GM21737 (cell line): Measurements from ENCODE around the gene CCNG1.
"Not testable (repeated sequence)": the region's sequence is repeated elsewhere in the genome, so short reads cannot be mapped to it uniquely, and the experiment has no call there.

Experiments
- ATAC-seq: cut with Tn5 transposase; IDR thresholded peaks from one replicate; pipeline ENCODE4 v1.9.1; 2021; ENCODE audit warnings: mild to moderate bottlenecking, moderate library complexity; ENCODE audit not compliant: unreplicated experiment

Gene CCNG1, protein sequence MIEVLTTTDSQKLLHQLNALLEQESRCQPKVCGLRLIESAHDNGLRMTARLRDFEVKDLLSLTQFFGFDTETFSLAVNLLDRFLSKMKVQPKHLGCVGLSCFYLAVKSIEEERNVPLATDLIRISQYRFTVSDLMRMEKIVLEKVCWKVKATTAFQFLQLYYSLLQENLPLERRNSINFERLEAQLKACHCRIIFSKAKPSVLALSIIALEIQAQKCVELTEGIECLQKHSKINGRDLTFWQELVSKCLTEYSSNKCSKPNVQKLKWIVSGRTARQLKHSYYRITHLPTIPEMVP

DNA sequence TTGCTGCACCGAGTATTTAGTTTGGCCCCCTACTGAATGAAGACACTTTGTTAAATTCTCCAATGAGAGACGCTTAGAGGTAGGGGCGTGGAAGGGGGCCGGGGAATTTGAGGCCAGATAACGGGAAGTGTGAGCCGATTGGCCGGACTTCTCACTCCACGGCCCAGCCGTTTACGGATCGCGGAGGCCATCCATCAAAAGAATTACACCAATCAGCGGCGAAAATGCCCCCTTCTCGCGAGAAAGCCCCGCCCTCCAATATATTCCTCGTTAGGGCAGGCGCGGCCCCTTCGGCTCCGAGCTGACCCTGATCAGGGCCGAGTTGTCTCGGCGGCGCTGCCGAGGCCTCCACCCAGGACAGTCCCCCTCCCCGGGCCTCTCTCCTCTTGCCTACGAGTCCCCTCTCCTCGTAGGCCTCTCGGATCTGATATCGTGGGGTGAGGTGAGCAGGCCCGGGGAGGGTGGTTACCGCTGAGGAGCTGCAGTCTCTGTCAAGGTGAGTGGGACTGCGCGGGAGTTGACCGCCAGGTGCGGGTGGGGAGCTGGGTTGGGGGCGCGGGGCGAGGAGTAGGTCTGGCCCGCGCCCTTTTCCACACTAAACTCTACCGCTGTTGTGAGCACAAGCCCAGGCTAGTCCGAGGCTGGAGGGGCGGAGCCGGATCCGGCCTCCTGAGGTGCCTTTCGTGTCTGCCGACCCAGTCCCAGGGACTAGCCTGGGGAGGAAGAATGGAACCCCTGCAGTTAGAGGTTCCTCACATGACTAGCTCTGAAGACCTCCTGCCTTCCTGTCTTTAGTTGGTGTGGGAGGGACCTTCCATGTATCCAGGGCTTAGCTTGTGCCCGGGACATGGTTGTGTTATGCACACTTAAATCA, at the start of gene CCNG1:
Gene CCNG1 (plus strand): TSS at position 287 of the 874 bp plus-strand sequence. CDS start 1,662 bp downstream, outside the sequence.
- ATAC-seq = peak; percentile 96

DNA sequence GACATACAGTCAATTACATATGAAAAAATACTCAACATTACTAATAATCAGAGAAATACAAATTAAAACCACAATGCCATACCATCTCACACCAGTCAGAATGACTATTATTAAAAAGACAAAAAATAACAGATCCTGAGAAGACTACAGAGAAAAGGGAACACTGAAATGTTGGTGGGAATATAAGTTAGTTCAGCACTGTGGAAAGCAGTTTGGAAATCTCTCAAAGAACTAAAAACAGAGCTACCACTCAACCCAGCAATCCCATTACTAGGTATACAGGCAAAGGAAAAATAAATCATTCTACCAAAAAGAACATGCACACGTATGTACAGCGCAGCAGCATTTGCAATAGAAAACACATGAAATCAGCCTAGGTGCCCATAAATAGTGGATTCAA, 41.6 kb upstream of the CCNG1 start:
- no peak for ATAC-seq

DNA sequence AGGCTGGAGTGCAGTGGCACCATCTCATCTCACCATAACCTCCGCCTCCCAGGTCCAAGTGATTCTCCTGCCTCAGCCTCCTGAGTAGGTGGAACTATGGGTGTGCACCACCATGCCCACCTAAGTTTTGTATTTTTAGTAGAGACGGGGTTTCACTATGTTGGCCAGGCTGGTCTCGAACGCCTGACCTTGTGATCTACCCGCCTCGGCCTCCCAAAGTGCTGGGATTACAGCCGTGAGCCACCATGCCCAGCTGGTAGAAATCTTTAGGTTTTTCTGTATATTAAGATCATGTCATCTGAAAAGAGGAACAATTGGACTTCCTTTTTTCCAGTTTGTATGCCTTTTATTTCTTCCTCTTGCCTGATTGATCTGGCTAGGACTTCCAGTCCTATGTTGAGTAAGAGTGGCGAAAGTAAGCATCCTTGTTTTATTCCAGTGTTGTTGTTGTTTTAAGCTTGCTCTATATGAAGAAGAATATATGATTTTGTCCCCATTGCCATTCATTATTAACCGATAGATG, 40.5 kb upstream of the CCNG1 start:
- not testable (repeated sequence) for ATAC-seq

DNA sequence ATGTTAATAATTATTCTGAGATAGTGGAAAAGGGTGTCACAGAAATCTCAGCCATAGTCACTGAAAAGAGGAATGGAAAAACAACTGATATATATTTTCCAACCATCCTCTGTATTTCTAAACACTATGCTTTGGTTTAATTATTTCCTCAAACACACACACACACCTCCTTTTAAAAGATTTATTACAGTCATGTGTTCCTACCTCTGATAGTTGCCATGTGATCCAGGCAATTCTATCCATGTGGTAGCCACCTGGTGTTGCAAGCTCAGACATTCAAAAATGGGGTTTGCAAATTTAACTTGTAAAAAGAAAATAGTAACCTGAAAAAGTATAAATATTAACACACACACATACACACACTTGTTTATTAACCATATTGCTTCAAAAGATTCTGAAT, 40.0 kb upstream of the CCNG1 start:
- ATAC-seq = no peak

DNA sequence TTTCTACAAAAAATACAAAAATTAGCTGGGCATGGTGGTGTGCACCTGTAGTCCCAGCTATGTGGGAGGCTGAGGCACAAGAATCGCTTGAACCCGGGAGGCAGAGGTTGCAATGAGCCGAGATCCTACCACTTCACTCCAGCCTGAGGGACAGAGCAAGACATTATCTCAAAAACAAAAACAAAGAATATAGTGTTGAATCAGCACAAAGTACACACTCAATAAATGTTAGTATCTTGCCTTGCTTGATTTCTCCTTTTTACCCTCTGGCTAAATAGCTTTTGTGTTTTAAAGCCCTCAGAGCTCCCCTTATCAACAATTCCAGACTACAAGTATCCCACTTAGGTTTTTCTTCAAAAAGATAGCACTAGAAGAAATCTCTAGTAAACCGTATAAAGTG, 37.5 kb upstream of the CCNG1 start:
- no peak for ATAC-seq

DNA sequence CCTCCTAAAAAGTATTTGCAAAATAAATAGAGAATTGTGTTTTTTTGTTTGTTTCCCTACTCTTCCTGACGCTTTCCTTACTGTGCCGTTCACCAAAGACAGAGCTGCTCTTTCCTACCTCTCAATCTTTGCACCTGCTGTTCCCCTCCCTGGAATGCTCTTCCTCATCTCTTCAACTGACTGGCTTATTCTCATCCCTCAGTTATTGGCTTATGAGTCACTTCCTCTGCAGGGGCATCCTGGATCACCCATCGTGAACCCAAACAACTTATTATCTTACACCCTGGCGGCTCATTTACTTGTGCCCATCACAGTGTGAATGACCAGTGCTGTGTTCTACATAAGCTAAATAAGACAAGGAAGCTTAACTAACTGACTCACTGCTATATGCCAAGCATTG, 36.1 kb upstream of the CCNG1 start:
- no peak for ATAC-seq

DNA sequence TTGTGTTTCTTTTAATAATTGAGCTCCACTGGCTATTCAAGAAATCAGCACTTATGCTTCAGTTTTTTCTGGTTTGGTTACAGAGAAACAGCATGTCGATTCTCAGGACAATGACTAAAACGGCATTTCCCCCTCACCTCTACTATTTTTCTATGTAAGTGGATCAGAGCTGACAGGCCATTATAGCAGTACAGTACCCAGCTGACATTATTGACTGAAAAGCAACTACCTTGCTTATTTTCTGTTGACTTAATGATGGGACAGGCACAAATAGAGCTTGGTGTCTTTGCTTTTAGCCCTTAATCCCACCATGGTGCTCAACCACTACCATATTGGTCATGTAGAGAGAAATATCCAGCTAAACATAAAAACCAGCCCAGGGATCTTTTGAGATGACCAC, 35.4 kb upstream of the CCNG1 start:
- no peak for ATAC-seq

DNA sequence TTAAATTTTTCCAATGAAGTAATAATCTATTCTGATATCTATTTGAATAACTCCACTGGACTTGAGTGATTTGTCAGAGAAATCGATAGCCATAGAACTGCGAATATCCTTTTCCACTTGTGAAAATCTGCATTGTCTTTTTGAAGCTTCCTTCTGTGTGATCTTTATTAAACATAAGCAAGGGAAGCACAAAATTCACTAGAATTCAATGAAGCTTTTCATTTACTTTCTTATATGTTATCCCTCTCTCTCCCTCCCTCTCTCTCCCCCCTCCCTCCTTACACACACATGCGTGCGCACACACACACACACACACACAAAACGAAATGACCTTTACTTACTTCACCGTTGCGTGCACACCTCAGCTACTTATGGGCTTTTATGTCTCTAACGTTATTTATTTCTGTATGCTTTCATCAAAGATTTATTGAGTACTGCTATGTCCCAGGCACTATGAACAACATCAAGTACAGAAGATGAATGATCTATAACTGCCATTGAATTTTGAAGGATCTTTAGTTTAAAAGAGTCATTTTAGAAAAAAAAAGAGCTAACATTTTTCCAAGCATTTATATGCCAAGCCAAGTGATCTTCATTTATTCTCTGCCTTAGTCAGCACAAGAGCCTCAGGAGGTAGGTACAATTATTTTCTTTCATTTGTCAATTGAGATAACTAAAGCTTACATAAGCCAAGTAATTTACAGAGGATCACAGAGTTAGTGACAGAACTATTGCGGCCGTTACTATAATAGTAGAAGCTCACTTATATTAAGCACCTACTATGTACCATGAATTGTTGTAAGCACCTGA, 32.8 kb upstream of the CCNG1 start:
- no peak for ATAC-seq

DNA sequence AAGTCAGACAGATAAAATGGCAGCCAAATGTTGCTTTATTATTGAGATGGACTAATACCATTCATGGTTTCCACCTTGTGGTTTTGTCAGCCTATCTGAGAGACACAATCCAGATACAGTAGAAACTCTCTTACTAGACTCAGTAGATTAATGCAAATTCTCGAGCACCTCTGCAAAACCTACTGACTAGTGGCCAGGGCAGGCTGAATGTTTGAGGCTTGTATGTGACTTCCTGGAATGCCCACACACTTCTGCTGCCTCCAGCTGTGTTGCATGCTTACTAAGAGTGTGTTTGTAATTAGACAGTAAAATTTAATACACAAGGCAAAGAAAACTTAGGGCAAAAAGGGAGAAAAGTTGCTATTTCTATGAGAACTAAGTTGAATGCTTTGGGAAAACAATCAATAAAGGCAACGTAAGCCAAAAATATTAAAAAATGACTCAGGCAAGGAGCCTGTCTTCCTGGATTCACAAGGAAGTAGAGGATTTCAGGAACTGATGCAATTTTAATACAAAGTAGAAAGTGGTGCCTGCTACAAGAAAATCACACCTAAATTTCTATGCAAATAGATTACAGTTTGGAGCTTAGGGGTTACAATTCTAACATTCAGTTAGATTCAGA, 30.2 kb upstream of the CCNG1 start:
- peak; percentile 76 for ATAC-seq

DNA sequence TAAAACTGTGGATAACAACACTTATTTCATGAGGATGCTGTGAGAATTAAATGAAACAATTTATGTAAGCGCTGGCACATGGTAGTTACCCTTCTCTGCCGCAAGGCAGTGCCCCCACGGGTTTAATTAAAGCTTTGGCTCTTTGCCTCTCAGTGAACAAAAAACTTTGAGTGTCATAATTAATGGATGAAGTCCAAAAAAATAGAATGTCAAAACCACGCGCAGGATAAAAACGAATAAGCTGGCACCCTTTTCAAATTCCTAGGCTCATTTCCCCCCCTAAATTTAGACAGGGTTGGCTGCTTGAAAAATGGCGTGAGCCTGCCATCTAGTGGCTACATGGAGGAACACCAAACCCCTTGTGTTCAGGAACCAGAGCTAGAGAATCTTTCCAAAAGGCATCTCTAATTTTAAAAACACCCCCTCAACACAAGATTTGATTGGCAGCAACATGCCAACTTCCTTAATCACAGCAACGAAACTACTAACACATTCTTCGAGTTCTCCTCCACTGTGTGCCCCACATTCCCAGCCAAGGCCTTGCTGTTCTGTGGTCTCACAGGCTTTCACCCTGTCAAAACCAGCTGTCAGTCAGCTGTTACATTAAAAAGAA, 29.0 kb upstream of the CCNG1 start:
- ATAC-seq = peak; percentile 78

DNA sequence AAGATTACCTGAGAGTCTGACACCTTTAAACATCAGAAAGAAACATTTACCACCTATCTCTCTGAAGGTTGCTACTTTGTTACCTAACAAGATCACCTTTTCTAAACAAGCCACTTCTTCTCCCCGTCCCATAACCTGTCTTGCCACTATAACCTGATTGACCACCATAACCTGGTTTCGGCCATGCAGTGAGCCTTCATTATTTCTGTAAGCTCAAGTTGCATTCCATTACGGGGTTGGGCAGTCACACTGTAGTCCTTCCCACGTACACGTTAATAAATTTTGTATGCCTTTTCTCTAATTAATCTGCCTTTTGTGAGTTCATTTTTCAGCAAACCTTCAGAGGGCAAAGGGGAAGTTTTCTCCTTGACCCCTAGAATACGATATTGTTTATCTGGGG, 28.0 kb upstream of the CCNG1 start:
- ATAC-seq = no peak

DNA sequence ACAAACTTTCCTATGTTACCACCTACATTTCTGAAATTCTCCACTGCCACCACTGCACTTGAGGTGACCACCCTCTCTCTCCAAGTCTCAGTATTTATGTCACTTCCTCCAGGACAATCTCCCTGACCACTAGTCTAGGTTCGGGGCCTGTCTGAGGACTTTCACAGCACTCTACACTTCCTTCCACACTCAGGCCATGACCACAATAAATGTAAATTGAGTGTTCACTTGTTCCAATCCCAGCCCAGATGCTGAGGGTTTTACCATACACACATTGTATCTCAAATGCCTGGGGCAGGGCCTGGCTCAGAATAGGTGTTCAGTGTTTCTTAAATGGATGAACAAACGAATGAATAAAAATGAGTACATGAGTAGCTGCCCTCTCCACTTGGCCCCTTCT, 26.9 kb upstream of the CCNG1 start:
- ATAC-seq = no peak

DNA sequence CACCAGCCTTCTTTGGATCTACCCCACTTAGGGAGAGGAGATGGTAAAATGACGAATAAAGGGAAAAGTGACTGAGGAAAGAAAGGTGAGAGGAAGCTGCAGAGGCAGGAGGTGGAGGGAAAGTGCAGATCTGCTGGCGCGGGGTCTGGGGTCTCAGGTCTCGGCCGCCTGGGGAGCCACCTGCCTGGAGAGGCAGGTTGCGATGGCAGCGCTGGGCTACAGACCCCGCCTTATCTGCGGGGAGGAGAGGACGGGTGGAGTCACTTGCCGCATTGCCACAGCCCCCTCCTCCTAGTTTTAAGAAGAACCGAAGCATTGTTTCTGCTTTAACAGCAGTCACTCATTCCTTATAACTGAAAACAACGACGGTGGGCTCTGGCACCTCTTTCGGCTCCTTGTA, 21.7 kb upstream of the CCNG1 start:
- ATAC-seq = not testable (repeated sequence)

DNA sequence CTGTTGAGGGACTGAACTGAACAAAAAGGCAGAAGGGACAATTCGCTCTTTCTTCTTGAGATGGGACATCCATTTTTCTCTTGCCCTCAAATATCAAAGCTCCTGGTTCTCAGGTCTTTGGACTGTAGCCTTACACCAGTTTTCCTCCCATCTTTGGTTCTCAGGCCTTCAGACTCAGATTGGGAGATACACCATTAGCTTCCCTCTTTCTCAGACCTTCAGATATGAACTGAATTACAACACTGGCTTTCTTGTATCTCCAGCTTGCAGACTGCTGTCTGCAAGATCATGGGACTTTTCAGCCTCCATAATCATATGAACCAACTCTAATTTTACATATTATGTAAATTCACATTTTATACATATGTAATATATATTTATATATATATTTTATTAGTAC, 12.6 kb upstream of the CCNG1 start:
- ATAC-seq = no peak

DNA sequence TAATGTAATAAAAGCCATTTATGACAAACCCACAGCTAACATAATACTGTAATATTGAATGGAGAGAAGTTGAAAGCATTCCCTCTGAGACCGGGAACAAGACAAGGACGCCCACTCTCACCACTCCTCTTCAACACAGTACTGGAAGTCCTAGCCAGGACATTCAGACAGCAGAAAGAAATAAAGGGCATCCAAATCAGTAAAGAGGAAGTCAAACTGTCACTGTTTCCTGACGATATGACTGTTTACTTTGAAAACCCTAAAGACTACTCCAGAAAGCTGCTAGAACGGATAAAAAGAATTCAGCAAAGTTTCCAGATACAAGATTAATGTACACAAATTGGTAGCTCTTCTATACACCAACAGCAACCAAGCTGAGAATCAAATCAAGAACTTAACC, 11.3 kb upstream of the CCNG1 start:
- ATAC-seq = not testable (repeated sequence)

DNA sequence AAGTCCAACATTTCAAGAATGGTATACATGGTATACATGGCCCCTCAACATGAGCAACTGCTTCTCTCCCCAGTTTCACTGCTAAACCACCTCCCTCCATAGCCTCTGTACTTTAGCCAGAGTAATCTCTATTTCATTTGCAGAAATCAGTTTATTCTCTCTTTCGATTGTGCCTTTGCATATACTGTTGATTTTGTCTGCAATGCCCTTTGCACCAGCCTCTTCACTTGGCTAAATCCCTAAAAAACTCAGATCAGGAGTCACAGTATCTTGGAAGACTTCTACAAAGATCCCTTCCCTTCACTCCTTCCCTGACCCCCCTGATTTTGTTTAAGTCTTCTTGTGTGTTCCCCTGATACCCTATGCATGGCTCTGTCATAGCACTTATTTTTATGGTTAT, 4.9 kb upstream of the CCNG1 start:
- no peak for ATAC-seq

DNA sequence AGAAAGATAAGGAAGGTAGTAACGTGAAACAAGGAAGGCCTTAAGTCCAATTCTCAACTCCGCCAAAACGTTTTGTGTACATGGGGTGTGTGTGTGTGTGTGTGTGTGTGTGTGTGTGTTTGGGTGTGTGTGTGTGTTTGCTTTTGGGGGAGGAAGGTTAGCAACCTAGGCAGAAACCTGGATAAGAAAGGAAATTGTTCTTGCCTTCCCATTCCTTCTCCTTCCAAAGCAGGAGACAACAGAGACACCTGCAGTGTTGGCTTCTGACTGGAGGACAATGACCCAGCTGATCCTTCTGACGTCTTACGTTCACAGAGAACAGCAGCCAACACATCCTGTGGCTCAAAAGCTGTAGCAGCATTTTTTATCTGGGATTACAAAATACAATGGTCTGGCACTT, 4.1 kb upstream of the CCNG1 start:
- ATAC-seq = no peak

DNA sequence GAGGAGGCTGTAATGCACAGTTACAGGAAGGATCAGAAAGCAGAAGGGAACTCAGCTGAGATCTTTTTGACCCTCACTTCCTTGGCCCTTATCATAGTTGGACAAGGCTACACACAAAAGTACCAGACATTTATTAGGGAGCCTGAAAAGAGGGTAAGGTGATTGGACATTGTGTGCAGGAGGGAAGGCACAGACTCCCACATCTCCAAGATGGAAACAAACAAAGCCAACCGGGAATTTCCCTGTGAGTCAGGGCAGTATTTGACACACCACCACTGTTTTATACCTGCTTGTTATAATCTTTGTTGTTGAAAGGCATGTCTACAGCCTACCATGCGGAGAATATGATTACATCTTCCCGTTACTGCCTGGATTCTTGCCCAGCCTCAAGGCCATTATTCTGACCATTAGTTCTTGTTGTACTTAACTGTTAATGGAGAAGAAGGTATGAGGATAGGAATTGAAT, 3.0 kb upstream of the CCNG1 start:
- no peak for ATAC-seq

DNA sequence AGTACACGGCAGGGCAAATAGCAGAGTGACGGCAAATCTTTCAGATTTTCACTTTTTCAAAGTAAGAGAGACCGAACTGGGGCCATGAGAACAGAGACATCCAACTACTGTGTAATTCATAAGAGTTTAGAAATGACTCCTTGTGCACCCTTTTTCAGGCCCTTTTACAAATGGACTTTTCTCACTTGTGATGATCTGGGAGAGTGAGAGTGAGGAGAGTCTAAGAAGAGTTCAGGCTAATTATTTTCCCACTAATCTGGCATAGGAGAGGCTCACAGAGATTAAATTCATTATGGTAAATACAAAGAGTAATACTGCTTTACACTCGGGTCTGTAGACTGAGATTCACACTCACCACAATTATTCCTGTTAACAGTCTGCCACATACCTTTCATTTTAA, 880 bp upstream of the CCNG1 start:
- no peak for ATAC-seq

DNA sequence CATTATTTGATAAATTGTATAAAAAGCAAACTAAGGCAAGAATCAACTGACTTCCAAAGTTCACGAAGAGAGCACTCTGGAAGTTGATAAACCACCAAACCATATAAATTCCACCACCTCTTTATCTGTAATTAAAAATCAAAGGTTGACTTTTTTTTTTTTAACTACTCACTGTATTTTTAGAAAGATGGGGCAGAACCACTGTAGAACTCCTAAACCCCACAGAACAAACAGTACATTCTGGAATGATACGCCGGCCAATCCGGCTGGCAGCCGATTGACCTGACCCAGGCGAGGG, 435 bp upstream of the CCNG1 start:
- no peak for ATAC-seq

DNA sequence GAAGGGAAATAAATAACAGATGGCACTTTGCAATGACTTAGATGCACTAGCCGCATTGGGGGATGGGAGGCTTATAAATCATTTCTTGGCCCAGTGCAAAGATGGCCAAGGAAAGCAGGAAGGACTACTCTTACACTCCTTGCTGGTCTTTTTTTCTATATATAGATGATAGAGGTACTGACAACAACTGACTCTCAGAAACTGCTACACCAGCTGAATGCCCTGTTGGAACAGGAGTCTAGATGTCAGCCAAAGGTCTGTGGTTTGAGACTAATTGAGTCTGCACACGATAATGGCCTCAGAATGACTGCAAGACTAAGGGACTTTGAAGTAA, 1.7 kb downstream of the CCNG1 start:
- ATAC-seq = no peak
